Activated CD8-positive, alpha-beta memory T cell treated with anti-CD3 and anti-CD28 coated beads, Interleukin-2, amount 10 ng/mL, durations not matched to agents 7 days and 5 days (primary cell): ENCODE results near the gene DLG1. TPM values are rescaled to one million over a fixed set of nuclear protein-coding genes. Genes with fewer than 3 reads are reported as not detected.

Source experiments
- ATAC-seq: fragments of 150-1000 bp; cut with Tn5 transposase; one replicate; pipeline ENCODE4 v1.10.0; 2021; ENCODE audit warnings: moderate library complexity
- CTCF ChIA-PET: fragments of 350-600 bp; sonication (Branson Sonifier 250); formaldehyde crosslinking; loops from one replicate; lab custom pipeline; 2021; ENCODE audit warnings: antibody characterized with exemption; lab: Charles Lee
- DNase-seq: peaks from one replicate; pipeline ENCODE4 v3.0.0-alpha.2; 2020
- H3K27ac Mint-ChIP-seq: one replicate; pipeline ENCODE4 v1.8.0; 2021; ENCODE audit warnings: mild to moderate bottlenecking, mixed read lengths
- H3K27me3 Mint-ChIP-seq: one replicate; pipeline ENCODE4 v1.8.0; 2021; ENCODE audit warnings: mixed read lengths
- H3K36me3 Mint-ChIP-seq: one replicate; pipeline ENCODE4 v1.8.0; 2021; ENCODE audit warnings: mild to moderate bottlenecking, mixed read lengths
- H3K4me1 Mint-ChIP-seq: one replicate; pipeline ENCODE4 v1.8.0; 2021; ENCODE audit warnings: mixed read lengths
- H3K4me3 Mint-ChIP-seq: one replicate; pipeline ENCODE4 v1.8.0; 2021; ENCODE audit warnings: mild to moderate bottlenecking, moderate library complexity, mixed read lengths
- H3K9me3 Mint-ChIP-seq: one replicate; pipeline ENCODE4 v1.8.0; 2022; ENCODE audit warnings: low read depth, mixed read lengths
- microRNA-seq: library from miRNA; unstranded; fragments of <30 nt; microRNA quantifications from one replicate; pipeline ENCODE4 v1.2.0, GENCODE V29; 2022
- total RNA-seq, 2 experiments: library from RNA; stranded (reverse); gene quantifications; one replicate each; pipeline ENCODE4 v1.2.3, GENCODE V29; 2021

Gene DLG1
- total RNA-seq, 2 experiments from 2014 or later, result 62.0 to 80.3 TPM

- peaks cover under 1% of the 10 kb centered on the region for H3K27me3 Mint-ChIP-seq
- no peaks in the 10 kb centered on the region for H3K9me3 Mint-ChIP-seq
- no peak for ATAC-seq
- H3K4me1 Mint-ChIP-seq, result peaks cover under 1% of the 10 kb centered on the region
- DNase-seq, result no peak
- CTCF ChIA-PET, result no interaction called here
- H3K27ac Mint-ChIP-seq, result no peak overlapping the region
- H3K4me3 Mint-ChIP-seq, result no peak overlapping the region
- no peaks in the 10 kb centered on the region for H3K36me3 Mint-ChIP-seq
Measured at GRCh38 chr3:196996454-196997265, 301.8 kb downstream of the DLG1 start.

- ATAC-seq (no peak), DNase-seq (no peak)
- Mint-ChIP-seq H3K4me1 (no peaks in the 10 kb centered on the region), H3K27me3 (no peaks in the 10 kb centered on the region), H3K9me3 (no peaks in the 10 kb centered on the region), H3K27ac (no peak overlapping the region), H3K4me3 (no peak overlapping the region), H3K36me3 (no peaks in the 10 kb centered on the region)
- CTCF ChIA-PET, result no interaction called here
Measured at GRCh38 chr3:196995646-196996355, 302.6 kb downstream of the DLG1 start.

DNA sequence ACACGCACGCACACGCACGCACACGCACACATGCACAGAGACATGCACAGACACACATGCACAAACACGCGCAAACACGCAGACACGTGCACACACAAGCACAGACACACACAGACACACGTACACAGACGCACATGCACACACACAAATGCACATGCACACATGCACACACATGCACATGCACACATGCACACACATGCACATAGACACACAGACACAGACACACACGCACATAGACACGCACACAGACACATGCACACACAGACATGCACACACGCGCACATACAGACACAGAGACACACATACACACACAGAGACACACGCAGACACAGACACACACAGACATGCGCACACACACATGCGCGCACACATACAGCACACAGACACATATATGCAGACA, 303.4 kb downstream of the DLG1 start:
- Mint-ChIP-seq H3K4me3 (no peak overlapping the region), H3K4me1 (no peaks in the 10 kb centered on the region), H3K27me3 (no peaks in the 10 kb centered on the region), H3K9me3 (no peaks in the 10 kb centered on the region), H3K27ac (no peak overlapping the region), H3K36me3 (no peaks in the 10 kb centered on the region)
- ATAC-seq (no peak), DNase-seq (no peak)
- CTCF ChIA-PET, result no interaction called here

- H3K4me3 Mint-ChIP-seq, result no peak overlapping the region
- H3K27me3 Mint-ChIP-seq, result no peaks in the 10 kb centered on the region
- no peaks in the 10 kb centered on the region for H3K36me3 Mint-ChIP-seq
- ATAC-seq, result no peak
- H3K27ac Mint-ChIP-seq, result no peak overlapping the region
- CTCF ChIA-PET, result no interaction called here
- no peaks in the 10 kb centered on the region for H3K9me3 Mint-ChIP-seq
- no peaks in the 10 kb centered on the region for H3K4me1 Mint-ChIP-seq
- no peak for DNase-seq
Measured at GRCh38 chr3:196994056-196994455, 304.4 kb downstream of the DLG1 start.

Small RNA genes within 50 kb of the gene (microRNA-seq; reads per million reads assigned to microRNA genes)
- gene MIR4797, result not detected
